ENCODE data around the gene CDH23. TPM values are rescaled to one million over a fixed set of nuclear protein-coding genes. Genes with fewer than 3 reads are reported as not detected.

CDH23 gene
- total RNA-seq, 1 donor from 2014 or later = 5.4 TPM

GRCh38 chr10:71487726-71488125 lies 91.0 kb downstream of the CDH23 start:
- DNase-seq = no peak
- intact Hi-C loops (cut with micrococcal nuclease) = no loop called here

GRCh38 chr10:71489077-71489476 lies 92.4 kb downstream of the CDH23 start:
- no peak for ATAC-seq
- DNase-seq = no peak
- intact Hi-C loops (cut with micrococcal nuclease) = no loop called here

More at GRCh38 chr10:71487726-71488125, 91.0 kb downstream of the CDH23 start:
- ATAC-seq = no peak

GRCh38 chr10:71492872-71493271 lies 96.2 kb downstream of the CDH23 start:
- ATAC-seq (no peak), DNase-seq (no peak)
- intact Hi-C loops (cut with micrococcal nuclease) = no loop called here

- ATAC-seq = no peak
- intact Hi-C loops (cut with micrococcal nuclease) = no loop called here
- DNase-seq = no peak
Observed at GRCh38 chr10:71493741-71494140, 97.0 kb downstream of the CDH23 start.

GRCh38 chr10:71494476-71494875 lies 97.8 kb downstream of the CDH23 start:
- DNase-seq (no peak), ATAC-seq (no peak)
- intact Hi-C loops (cut with micrococcal nuclease) = no loop called here

- DNase-seq (no peak), ATAC-seq (no peak)
- intact Hi-C loops (cut with micrococcal nuclease) = no loop called here
Observed at GRCh38 chr10:71494980-71495381, 98.3 kb downstream of the CDH23 start.

- no peak for ATAC-seq
- no peak for DNase-seq
- intact Hi-C loops (cut with micrococcal nuclease) = no loop called here
Observed at GRCh38 chr10:71496927-71497762, 100.4 kb downstream of the CDH23 start.

GRCh38 chr10:71497763-71498326 lies 101.1 kb downstream of the CDH23 start:
- DNase-seq (no peak), ATAC-seq (no peak)
- intact Hi-C loops (cut with micrococcal nuclease) = no loop called here

GRCh38 chr10:71501402-71501801 lies 104.7 kb downstream of the CDH23 start:
- intact Hi-C loops (cut with micrococcal nuclease) = no loop called here
- ATAC-seq = no peak
- no peak for DNase-seq

GRCh38 chr10:71502190-71502589 lies 105.5 kb downstream of the CDH23 start:
- ATAC-seq = no peak
- no peak for DNase-seq
- intact Hi-C loops (cut with micrococcal nuclease) = no loop called here

GRCh38 chr10:71502851-71503250 lies 106.1 kb downstream of the CDH23 start:
- ATAC-seq = no peak

GRCh38 chr10:71504168-71504567 lies 107.4 kb downstream of the CDH23 start:
- intact Hi-C loops (cut with micrococcal nuclease) = no loop called here
- DNase-seq = no peak
- ATAC-seq = no peak

More at GRCh38 chr10:71502851-71503250, 106.1 kb downstream of the CDH23 start:
- no peak for DNase-seq
- intact Hi-C loops (cut with micrococcal nuclease) = no loop called here

GRCh38 chr10:71504570-71504969 lies 107.8 kb downstream of the CDH23 start:
- no peak for ATAC-seq
- intact Hi-C loops (cut with micrococcal nuclease) = no loop called here
- no peak for DNase-seq

- ATAC-seq = no peak
- DNase-seq = no peak
- intact Hi-C loops (cut with micrococcal nuclease) = no loop called here
Observed at GRCh38 chr10:71505862-71506261, 109.1 kb downstream of the CDH23 start.

GRCh38 chr10:71509444-71509843 lies 112.7 kb downstream of the CDH23 start:
- DNase-seq = no peak
- intact Hi-C loops (cut with micrococcal nuclease) = no loop called here
- ATAC-seq = no peak

GRCh38 chr10:71511206-71511605 lies 114.5 kb downstream of the CDH23 start:
- DNase-seq (no peak), ATAC-seq (no peak)
- intact Hi-C loops (cut with micrococcal nuclease) = no loop called here

- intact Hi-C loops (cut with micrococcal nuclease) = no loop called here
- DNase-seq = no peak
- no peak for ATAC-seq
Observed at GRCh38 chr10:71512312-71512711, 115.6 kb downstream of the CDH23 start.

GRCh38 chr10:71512761-71513539 lies 116.2 kb downstream of the CDH23 start:
- DNase-seq = no peak
- peak; percentile 44 for ATAC-seq

GRCh38 chr10:71513540-71513853 lies 116.8 kb downstream of the CDH23 start:
- intact Hi-C loops (cut with micrococcal nuclease) = no loop called here
- DNase-seq (no peak), ATAC-seq (no peak)

More at GRCh38 chr10:71512761-71513539, 116.2 kb downstream of the CDH23 start:
- intact Hi-C loops (cut with micrococcal nuclease) = no loop called here

- intact Hi-C loops (cut with micrococcal nuclease) = no loop called here
- no peak for ATAC-seq
- DNase-seq = no peak
Observed at GRCh38 chr10:71513936-71514335, 117.2 kb downstream of the CDH23 start.

All from left ventricle myocardium superior (tissue), 1 donor.